Skeletal muscle tissue (tissue), 4 donors: Measurements from ENCODE around the gene RHO. TPM values are rescaled to one million over a fixed set of nuclear protein-coding genes. Genes with fewer than 3 reads are reported as not detected.

Experiments used
- H3K27ac ChIP-seq: one replicate; pipeline ENCODE4 v1.7.0; 2013; ENCODE audit warnings: mild to moderate bottlenecking, low read depth, low read length, inconsistent platforms
- H3K27me3 ChIP-seq, 3 donors: one replicate each; pipeline ENCODE4 v1.7.0; 2013; ENCODE audit warnings: low read length in 3 of 3; ENCODE audit not compliant: control insufficient read depth in 3 of 3, insufficient read depth in 3 of 3
- H3K36me3 ChIP-seq, 3 donors: one replicate each; pipeline ENCODE4 v1.7.0; 2013; ENCODE audit warnings: low read length in 3 of 3; ENCODE audit not compliant: control insufficient read depth in 3 of 3, insufficient read depth in 3 of 3
- H3K4me1 ChIP-seq, 3 donors: one replicate each; pipeline ENCODE4 v1.7.0; 2013; ENCODE audit warnings: low read length in 3 of 3, mild to moderate bottlenecking in 3 of 3; ENCODE audit not compliant: control insufficient read depth in 3 of 3, insufficient read depth in 3 of 3
- H3K4me3 ChIP-seq, 3 donors: one replicate each; pipeline ENCODE4 v1.7.0; 2013; ENCODE audit warnings: low read length in 3 of 3
- H3K9ac ChIP-seq, 3 donors: one replicate each; pipeline ENCODE4 v1.7.0; 2013; ENCODE audit warnings: low read length in 3 of 3, mild to moderate bottlenecking in 3 of 3, moderate library complexity in 2 of 3, low read depth in 1 of 3
- H3K9me3 ChIP-seq, 3 donors: one replicate each; pipeline ENCODE4 v1.7.0; 2013; ENCODE audit warnings: low read length in 3 of 3; ENCODE audit not compliant: control insufficient read depth in 3 of 3
- total RNA-seq: library from RNA; depleted of rRNA; stranded (reverse); fragments of >200 nt; gene quantifications from one replicate; pipeline ENCODE4 v1.2.3, GENCODE V29; 2014
- donor health status: Osteomylitis.

Gene RHO
- total RNA-seq, 1 donor from 2014 or later = not detected

DNA sequence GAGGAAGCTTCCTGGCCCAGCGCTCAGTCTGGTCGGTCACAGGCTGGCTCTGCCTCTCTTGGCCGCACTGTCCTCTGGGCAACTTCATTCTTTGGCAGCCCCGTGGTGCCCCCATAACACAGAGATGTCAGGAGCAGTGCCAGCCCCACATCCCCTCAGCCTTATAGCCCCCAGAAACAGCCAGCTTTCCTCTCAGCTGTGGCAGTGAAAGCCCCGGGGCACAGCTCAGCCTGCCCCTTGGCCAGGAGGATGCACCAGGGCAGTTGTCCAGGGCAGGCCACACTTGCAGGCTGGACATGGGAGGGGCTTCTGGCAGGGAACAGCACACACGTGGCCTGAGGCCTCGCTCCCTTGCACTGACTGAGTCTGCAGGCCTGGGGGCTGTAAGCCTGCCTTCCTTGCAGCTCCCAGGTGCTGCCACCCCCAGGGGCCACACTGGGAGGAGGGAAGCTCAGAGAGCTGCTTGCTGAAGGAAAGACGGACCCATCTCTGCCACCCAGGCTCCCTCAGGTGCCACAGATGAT is 10.3 kb upstream of the RHO start:
- Histone ChIP-seq H3K36me3 (peaks cover 4 to 10% (median 6%) of the 10 kb centered on the region in 3 donors), H3K9me3 (no peaks in the 10 kb centered on the region), H3K27ac (no peak overlapping the region), H3K4me1 (peaks cover 14% of the 10 kb centered on the region in 3 donors), H3K4me3 (no peak overlapping the region), H3K9ac (no peak overlapping the region), H3K27me3 (no peaks in the 10 kb centered on the region)

DNA sequence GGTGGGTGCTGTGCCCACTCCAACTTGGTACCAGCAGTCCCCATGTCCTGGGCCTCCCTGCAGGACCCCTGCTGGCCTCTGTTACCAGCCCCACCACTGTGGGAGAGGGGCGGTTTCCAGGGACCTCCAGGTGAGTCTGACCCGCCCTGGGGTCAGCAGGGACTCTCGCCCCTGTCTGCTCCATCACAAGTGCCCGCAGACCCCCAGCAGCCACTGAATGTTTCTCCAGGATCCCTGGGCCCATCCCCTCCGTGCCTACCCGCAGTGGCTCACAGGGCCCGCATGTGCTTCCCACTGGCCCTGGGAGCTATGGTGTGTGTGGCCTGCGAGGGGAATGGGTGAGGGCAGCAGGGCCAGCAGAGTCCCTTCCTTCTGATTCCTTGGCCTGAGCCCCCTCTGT is 9.9 kb upstream of the RHO start:
- H3K27me3 ChIP-seq = no peaks in the 10 kb centered on the region
- H3K9ac ChIP-seq = no peak overlapping the region
- H3K9me3 ChIP-seq = no peaks in the 10 kb centered on the region
- peaks cover 9 to 10% (median 10%) of the 10 kb centered on the region in 3 donors for H3K4me1 ChIP-seq
- H3K36me3 ChIP-seq = peaks cover 4 to 10% (median 6%) of the 10 kb centered on the region in 3 donors
- H3K27ac ChIP-seq = no peak overlapping the region
- no peak overlapping the region for H3K4me3 ChIP-seq

DNA sequence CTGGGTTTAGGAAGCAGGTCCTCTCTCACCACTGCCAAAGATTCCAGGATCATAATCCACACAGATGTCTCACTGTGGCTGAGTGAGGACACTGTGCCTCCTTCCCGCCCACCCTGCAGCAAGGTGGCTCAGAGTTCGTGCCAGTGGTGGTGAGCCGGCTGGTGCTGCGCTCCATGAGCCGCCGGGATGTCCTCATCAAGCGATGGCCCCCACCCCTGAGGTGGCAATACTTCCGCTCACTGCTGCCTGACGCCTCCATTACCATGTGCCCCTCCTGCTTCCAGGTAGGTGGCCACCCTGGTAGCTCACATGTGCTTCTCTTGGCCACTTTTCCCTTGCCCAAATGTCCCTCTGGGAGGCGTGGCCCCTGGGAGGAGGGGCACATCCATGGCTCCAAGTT is 9.0 kb upstream of the RHO start:
- H3K27me3 ChIP-seq = no peaks in the 10 kb centered on the region
- no peaks in the 10 kb centered on the region for H3K9me3 ChIP-seq
- H3K36me3 ChIP-seq = peaks cover 4 to 10% (median 6%) of the 10 kb centered on the region in 3 donors
- peaks cover under 1 to 2% (median 2%) of the 10 kb centered on the region in 3 donors for H3K4me1 ChIP-seq
- no peak overlapping the region for H3K9ac ChIP-seq
- H3K4me3 ChIP-seq = no peak overlapping the region
- H3K27ac ChIP-seq = no peak overlapping the region

DNA sequence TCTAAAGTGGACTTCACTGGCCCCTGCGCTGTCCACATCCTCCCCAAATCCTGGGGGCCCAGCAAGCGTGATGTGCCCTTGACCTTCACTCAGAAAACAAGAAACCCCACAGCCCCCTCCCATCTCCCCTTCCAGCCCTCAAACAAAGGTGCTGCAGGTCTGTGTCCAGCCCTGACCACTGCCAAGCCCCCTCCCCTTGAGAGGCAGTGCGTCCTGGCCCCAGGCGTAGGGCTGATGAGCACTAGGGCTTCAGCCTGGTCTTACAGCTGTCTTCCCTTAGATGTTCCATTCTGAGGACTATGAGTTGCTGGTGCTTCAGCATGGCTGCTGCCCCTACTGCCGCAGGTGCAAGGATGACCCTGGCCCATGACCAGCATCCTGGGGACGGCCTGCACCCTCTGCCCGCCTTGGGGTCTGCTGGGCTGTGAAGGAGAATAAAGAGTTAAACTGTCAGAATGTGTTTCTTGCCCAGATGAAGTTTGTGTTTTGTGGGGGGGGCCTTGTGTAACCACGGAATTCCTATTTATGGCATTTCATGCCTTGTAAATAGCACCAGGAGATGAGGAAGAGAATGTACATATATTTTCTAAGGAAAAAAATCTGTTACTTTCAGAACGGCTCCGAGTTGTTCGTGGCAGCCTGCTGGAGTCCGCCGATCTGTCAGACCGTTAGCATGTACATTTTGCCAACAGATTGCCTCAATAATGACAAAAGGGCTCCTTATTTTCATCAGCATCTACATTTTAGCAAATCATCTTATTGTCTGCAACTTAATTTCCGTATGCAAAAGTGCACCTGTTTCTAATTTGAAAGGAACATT is 8.3 kb upstream of the RHO start:
- Histone ChIP-seq H3K36me3 (peaks cover 4 to 10% (median 6%) of the 10 kb centered on the region in 3 donors), H3K9ac (no peak overlapping the region), H3K9me3 (no peaks in the 10 kb centered on the region), H3K27me3 (no peaks in the 10 kb centered on the region), H3K4me1 (no peaks in the 10 kb centered on the region), H3K27ac (no peak overlapping the region), H3K4me3 (no peak overlapping the region)

DNA sequence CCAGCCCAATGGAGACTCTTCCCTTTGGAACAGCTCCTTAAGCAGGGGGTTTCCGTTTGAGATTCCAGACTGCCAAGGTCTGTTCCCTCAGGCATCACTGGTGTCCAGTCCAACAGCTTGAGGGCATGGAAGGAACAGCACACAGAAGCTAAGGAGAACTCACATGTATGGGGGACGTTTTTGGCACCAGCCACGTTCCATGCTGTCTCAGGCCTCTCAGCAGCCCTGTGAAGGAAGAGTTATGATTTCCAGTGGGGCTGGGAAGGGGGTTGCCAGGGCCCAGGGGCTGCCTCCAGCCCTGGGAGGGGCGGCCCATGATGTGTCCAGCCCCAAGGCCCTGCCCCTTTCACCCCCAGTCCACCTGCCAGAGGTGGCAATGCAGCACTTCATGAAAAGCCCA is 7.5 kb upstream of the RHO start:
- H3K27ac ChIP-seq = no peak overlapping the region
- no peaks in the 10 kb centered on the region for H3K4me1 ChIP-seq
- H3K9me3 ChIP-seq = no peaks in the 10 kb centered on the region
- H3K4me3 ChIP-seq = no peak overlapping the region
- H3K27me3 ChIP-seq = no peaks in the 10 kb centered on the region
- H3K9ac ChIP-seq = no peak overlapping the region
- H3K36me3 ChIP-seq = peaks cover 4 to 10% (median 6%) of the 10 kb centered on the region in 3 donors

DNA sequence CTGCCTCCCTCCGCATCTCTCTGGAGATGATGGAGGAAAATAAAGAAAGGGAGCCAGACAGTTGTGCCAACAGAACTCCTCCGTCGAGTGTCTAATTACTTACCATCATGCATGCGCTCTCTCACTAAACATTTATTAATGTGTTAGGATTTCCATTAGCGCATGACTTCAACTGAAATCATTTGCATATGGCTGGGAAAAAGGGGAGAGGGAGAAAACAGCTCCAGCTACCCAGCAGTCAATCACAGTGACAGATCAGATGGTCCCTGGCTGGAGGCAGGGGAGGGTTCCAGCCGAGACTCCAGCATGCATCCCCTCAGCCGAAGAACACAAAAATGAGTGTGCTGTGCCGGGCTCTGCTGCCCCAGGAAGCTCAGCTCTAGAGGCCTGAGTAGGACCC is 6.8 kb upstream of the RHO start:
- H3K27ac ChIP-seq = no peak overlapping the region
- H3K36me3 ChIP-seq = peaks cover 4 to 10% (median 6%) of the 10 kb centered on the region in 3 donors
- no peaks in the 10 kb centered on the region for H3K4me1 ChIP-seq

DNA sequence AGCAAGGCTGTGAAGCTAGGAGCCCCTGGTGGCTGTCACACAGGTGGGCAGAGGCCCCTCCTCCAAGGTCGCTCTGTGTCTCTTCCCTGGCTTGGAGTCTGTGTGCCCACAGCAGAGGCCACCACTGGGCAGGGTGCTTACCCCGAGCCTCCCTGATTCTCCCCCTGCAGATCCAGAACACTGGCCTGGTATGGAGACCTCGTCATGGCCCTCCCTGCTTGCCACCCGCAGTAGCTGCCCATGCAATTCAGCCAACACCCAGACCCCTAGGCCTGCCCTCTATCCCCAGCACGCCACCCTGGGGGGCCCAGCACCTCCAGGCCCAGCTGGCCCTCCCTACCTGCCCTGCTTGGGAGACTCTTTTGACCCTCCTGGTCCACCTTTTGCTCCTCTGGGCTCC is 5.5 kb upstream of the RHO start:
- Histone ChIP-seq H3K27ac (no peak overlapping the region), H3K9ac (no peak overlapping the region), H3K36me3 (peaks cover 4 to 6% (median 5%) of the 10 kb centered on the region in 3 donors), H3K4me1 (no peaks in the 10 kb centered on the region), H3K9me3 (no peaks in the 10 kb centered on the region), H3K4me3 (no peak overlapping the region), H3K27me3 (no peaks in the 10 kb centered on the region)

More for the DNA sequence above, 6.8 kb upstream of the RHO start:
- Histone ChIP-seq H3K4me3 (no peak overlapping the region), H3K27me3 (no peaks in the 10 kb centered on the region), H3K9ac (no peak overlapping the region), H3K9me3 (no peaks in the 10 kb centered on the region)

DNA sequence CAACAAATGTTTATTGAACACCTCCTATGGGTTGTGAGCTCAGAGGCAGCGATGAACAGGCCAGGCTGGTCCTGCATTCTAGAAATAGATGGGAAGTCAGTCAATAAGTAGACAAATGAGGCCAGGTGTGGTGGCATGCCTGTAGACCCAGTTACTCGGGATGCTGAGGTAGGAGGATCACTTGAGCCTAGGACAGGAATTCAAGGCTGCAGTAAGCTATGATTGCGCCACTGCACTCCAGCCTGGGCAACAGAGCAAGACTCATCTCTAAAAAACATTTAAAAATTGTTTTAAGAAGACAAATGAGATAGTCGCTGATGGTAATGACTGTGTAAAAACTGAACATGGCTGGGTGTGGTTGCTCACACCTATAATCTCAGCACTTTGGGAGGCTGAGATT is 4.4 kb upstream of the RHO start:
- Histone ChIP-seq H3K27me3 (no peaks in the 10 kb centered on the region), H3K4me1 (no peaks in the 10 kb centered on the region), H3K9me3 (no peaks in the 10 kb centered on the region), H3K4me3 (no peak overlapping the region), H3K36me3 (peaks cover 2 to 3% (median 3%) of the 10 kb centered on the region in 3 donors), H3K9ac (no peak overlapping the region), H3K27ac (no peak overlapping the region)

DNA sequence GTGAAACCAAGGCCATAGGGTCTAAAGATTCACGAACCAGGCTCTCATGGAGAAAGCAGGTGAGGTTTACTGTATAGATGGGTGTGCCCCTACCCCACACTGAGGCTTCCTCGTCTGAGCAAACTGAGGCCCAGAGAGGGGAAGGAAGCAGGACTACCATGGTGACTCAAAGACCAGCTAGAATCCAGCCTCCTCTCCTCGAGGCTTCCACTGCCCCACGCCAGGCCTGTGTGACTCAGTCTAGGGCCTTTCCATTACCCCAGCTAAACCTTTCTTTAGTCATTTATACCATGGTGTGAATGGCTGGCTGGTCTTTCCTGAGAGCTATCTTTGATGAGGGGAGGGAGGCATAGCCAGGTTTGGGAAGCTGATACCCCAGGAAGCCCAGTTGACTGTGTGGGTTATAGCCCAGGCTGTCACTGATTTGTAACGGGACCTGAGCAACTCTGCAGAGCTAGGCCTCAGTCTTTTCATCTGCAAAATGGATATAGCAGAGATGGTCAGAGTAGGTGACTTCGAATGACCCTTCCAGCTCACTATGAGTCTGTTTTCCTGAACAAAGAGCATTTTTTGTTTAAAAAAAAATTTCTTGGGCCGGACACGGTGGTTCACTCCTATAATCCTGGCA is 3.0 kb upstream of the RHO start:
- Histone ChIP-seq H3K27ac (no peak overlapping the region), H3K36me3 (no peaks in the 10 kb centered on the region), H3K27me3 (no peaks in the 10 kb centered on the region), H3K9me3 (no peaks in the 10 kb centered on the region), H3K9ac (no peak overlapping the region), H3K4me3 (no peak overlapping the region), H3K4me1 (peaks cover 2 to 6% (median 5%) of the 10 kb centered on the region in 3 donors)
